Adrenal gland (tissue), 5 donors: ENCODE measurements around the gene TJP3.

Experiments used
- POLR2A ChIP-seq, 2 donors: fragments of 450-650 bp; IDR thresholded peaks; one replicate each; pipeline ENCODE4 v1.6.1; 2017; ENCODE audit warnings: antibody characterized with exemption in 2 of 2, mild to moderate bottlenecking in 2 of 2, moderate library complexity in 1 of 2
- TF ChIP-seq, protein P1 (sequence below), 6 experiments: fragments of 450-650 bp in 4 of 6; fragments of 200-600 bp in 2 of 6; sonication (generic) in 1 of 6; IDR thresholded peaks; 1 replicate in 5 of 6; 2 replicates in 1 of 6; pipeline versions ENCODE4 v1.5.1 to v1.8.0; 2016 to 2021; ENCODE audit warnings: antibody characterized with exemption in 6 of 6, mild to moderate bottlenecking in 2 of 6, moderate library complexity in 1 of 6
- donor health status: DM: no; HTN: no; CAD: no.

DNA sequence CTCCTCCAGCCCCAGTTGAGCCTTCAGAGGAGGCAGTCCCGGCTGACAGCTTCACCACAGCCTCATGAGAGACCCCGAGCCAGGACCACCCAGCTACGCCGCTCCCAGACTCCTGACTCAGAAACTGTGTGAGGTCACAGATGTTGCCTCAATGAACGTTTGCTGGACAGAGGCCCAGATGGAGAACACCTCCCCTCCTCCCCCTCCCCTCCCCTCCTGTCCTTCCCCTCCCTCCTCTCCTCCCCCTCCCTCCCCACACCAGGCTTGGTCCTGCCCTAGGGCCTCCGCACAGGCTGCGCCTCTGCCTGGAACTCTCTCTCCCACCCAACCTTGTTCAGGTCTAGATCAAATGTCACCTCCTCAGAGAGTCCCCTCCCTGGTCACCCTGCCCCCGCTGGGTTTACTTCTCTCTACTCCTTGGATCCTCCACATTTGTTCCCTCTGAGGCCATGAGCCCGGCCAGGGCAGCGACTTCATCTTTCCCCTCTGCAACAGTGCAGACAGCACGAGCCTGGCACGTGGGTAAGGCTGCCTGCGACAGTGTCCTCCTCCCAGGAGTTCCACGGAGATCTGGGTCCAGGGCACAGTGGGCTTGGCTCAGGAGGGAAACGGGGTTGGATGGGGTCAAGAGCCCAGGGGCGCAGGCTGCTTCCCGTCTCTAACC is 25.3 kb upstream of the TJP3 start:
- TF ChIP-seq, protein P1, sequence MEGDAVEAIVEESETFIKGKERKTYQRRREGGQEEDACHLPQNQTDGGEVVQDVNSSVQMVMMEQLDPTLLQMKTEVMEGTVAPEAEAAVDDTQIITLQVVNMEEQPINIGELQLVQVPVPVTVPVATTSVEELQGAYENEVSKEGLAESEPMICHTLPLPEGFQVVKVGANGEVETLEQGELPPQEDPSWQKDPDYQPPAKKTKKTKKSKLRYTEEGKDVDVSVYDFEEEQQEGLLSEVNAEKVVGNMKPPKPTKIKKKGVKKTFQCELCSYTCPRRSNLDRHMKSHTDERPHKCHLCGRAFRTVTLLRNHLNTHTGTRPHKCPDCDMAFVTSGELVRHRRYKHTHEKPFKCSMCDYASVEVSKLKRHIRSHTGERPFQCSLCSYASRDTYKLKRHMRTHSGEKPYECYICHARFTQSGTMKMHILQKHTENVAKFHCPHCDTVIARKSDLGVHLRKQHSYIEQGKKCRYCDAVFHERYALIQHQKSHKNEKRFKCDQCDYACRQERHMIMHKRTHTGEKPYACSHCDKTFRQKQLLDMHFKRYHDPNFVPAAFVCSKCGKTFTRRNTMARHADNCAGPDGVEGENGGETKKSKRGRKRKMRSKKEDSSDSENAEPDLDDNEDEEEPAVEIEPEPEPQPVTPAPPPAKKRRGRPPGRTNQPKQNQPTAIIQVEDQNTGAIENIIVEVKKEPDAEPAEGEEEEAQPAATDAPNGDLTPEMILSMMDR (IDR thresholded peaks at IDR 0.05), result no peak
- no peak for TF ChIP-seq POLR2A (IDR thresholded peaks at IDR 0.05)
